WERI-Rb-1 (cell line): ENCODE measurements around the gene PPFIBP2.

Experiments
- DNase-seq: peaks from one replicate; pipeline ENCODE4 v3.0.0-alpha.2; 2020
- H3K27ac ChIP-seq: fragments of 250-450 bp; sonication (Bioruptor Pico); 2 replicates; pipeline ENCODE4 v1.5.1; 2020; ENCODE audit warnings: mild to moderate bottlenecking, moderate library complexity
- H3K27me3 ChIP-seq: fragments of 250-450 bp; sonication (Bioruptor Pico); 2 replicates; pipeline ENCODE4 v1.5.1; 2021; ENCODE audit warnings: mild to moderate bottlenecking, low read depth, moderate library complexity; ENCODE audit not compliant: insufficient read depth, severe bottlenecking
- H3K36me3 ChIP-seq: fragments of 250-450 bp; sonication (Bioruptor Pico); 2 replicates; pipeline ENCODE4 v1.5.1; 2020; ENCODE audit warnings: mild to moderate bottlenecking, moderate library complexity
- H3K4me3 ChIP-seq: 2 replicates; pipeline ENCODE4 v1.5.1; 2011; ENCODE audit warnings: low read depth, mild to moderate bottlenecking, control low read depth, low read length
- H3K9me3 ChIP-seq: fragments of 250-450 bp; sonication (Bioruptor Pico); 2 replicates; pipeline ENCODE4 v1.5.1; 2021; ENCODE audit warnings: mild to moderate bottlenecking, moderate library complexity; ENCODE audit not compliant: severe bottlenecking
- TF ChIP-seq, protein P1 (sequence below): IDR thresholded peaks from 2 replicates; pipeline ENCODE4 v1.5.1; 2011; ENCODE audit warnings: low read depth, mild to moderate bottlenecking, control low read depth, inconsistent platforms, low read length

Gene PPFIBP2

DNA sequence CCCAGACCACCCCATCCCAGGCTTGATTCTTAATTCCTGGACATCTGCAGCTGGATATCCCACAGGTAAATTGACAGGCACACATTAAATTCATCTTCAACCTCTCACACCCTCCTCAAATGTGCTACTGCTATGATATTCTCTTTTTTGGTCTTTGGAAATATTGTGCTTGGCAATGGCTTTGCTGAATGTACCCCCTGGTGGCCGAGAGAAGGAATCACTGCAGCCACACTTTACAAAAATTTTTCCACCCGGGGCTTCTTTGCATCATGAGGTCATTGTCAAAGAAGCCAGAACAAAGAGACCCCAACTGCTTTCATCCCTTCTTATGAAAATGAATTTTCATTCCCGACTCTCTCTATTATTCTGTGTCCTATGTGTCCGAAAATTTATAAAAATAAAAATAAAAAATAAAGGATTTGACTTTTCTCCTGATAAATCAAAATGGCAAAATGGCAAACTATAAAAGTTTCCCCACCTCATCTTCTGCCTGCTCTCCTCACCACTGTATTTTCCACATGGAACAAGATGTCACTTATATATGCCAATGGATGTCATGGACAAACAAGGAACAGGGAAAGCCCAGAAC lies 174.5 kb downstream of the PPFIBP2 start:
- peaks cover 65% of the 10 kb centered on the region for H3K27me3 ChIP-seq
- no peak for DNase-seq
- H3K36me3 ChIP-seq = no peaks in the 10 kb centered on the region
- H3K9me3 ChIP-seq = no peaks in the 10 kb centered on the region
- TF ChIP-seq, protein P1, sequence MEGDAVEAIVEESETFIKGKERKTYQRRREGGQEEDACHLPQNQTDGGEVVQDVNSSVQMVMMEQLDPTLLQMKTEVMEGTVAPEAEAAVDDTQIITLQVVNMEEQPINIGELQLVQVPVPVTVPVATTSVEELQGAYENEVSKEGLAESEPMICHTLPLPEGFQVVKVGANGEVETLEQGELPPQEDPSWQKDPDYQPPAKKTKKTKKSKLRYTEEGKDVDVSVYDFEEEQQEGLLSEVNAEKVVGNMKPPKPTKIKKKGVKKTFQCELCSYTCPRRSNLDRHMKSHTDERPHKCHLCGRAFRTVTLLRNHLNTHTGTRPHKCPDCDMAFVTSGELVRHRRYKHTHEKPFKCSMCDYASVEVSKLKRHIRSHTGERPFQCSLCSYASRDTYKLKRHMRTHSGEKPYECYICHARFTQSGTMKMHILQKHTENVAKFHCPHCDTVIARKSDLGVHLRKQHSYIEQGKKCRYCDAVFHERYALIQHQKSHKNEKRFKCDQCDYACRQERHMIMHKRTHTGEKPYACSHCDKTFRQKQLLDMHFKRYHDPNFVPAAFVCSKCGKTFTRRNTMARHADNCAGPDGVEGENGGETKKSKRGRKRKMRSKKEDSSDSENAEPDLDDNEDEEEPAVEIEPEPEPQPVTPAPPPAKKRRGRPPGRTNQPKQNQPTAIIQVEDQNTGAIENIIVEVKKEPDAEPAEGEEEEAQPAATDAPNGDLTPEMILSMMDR = peak; percentile 64
- no peak overlapping the region for H3K27ac ChIP-seq
- no peak overlapping the region for H3K4me3 ChIP-seq

DNA sequence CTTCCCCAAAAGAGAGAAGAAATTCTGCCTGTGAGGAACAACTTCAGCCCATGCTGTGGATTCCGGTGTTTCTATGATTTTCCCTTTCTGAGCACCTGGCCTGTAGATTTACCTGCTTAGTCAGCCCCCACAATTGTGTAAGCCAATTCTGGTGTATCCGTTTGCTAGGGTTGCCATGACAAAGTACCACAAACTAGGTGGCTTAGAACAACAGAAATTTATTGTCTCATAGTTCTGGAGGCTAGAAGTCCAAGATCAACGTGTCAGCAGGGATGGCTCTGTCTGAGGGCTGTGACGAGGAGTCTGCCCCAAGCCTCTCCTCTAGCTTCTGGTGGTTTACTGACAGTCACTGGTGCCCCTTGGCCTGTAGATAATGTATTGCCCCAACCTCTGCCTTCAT lies 175.4 kb downstream of the PPFIBP2 start:
- H3K27me3 ChIP-seq = peaks cover 65% of the 10 kb centered on the region
- H3K9me3 ChIP-seq = no peaks in the 10 kb centered on the region
- H3K36me3 ChIP-seq = no peaks in the 10 kb centered on the region
- TF ChIP-seq, protein P1 = no peak
- no peak for DNase-seq
- H3K27ac ChIP-seq = no peak overlapping the region
- H3K4me3 ChIP-seq = no peak overlapping the region

DNA sequence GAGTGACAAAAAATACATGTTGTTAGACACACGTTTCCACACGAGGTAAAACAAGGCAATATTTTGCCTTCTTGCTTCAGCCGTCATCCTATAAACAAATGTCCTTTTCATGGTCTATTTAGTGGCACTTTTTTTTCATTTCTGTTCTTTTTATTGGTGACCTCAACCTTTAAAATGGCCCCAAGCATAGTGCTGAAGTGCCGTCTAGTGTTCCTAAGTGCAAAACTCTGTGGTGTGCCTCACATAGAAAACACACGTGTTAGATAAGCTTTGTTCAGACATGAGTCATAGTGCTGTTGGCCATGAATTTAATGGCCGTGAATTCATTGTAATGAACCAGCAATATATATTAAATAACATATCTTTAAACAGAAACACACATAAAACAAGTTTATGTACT lies 176.8 kb downstream of the PPFIBP2 start:
- H3K27me3 ChIP-seq = peaks cover 54% of the 10 kb centered on the region
- no peaks in the 10 kb centered on the region for H3K36me3 ChIP-seq
- H3K9me3 ChIP-seq = peaks cover 2% of the 10 kb centered on the region
- no peak for DNase-seq
- H3K4me3 ChIP-seq = no peak overlapping the region
- TF ChIP-seq, protein P1 = no peak
- no peak overlapping the region for H3K27ac ChIP-seq

DNA sequence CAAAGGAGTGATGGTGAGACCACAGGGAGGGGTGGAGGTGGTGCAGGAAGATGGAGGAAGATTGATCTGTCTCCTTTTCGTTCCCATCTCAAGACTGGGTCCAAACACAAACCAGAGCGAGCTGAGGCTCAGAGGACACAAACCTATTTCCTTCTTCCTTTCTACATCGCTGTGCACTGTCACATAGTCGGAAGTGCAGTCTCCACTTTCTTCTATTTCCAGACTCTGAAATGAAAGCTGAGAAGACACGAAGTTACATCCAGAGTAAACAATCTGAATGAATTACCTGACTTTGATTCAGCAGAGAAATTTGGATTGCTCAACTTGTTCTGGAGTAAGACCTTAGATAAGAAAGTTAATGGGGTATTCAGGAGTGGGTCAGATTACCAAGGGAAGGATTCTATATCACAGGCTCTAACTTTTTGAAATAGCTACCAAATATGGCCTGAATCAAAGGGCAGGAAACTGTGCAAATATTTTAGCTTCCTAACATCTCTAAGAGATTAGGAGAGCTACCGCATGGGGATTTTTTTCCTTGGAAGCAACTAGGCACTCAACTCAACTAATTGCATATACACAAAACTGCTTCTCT lies 178.1 kb downstream of the PPFIBP2 start:
- no peak overlapping the region for H3K27ac ChIP-seq
- H3K4me3 ChIP-seq = no peak overlapping the region
- TF ChIP-seq, protein P1 = no peak
- no peaks in the 10 kb centered on the region for H3K36me3 ChIP-seq
- peaks cover 46% of the 10 kb centered on the region for H3K27me3 ChIP-seq
- no peak for DNase-seq
- peaks cover 2% of the 10 kb centered on the region for H3K9me3 ChIP-seq

DNA sequence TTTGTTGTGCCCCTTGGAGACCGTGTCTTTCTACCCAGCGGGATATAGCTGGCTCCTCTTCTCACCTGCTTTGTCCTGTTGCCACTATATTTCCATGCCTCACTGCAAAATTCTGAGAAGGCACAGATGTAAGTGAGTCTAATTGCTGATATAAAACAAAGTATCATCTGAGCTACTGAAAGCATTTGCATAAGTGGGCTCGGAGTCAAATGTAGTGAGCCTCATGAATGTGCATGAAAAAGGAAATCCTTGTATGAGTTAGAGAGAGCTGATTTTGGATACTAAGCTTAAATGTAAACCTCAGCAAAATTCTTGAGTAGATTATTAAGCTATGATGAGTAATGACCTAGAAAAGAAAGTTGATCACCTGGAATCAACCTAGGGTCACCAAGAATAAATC lies 178.6 kb downstream of the PPFIBP2 start:
- no peak overlapping the region for H3K27ac ChIP-seq
- no peak overlapping the region for H3K4me3 ChIP-seq
- TF ChIP-seq, protein P1 = no peak
- H3K36me3 ChIP-seq = no peaks in the 10 kb centered on the region
- DNase-seq = no peak
- H3K9me3 ChIP-seq = peaks cover 2% of the 10 kb centered on the region
- peaks cover 47% of the 10 kb centered on the region for H3K27me3 ChIP-seq

DNA sequence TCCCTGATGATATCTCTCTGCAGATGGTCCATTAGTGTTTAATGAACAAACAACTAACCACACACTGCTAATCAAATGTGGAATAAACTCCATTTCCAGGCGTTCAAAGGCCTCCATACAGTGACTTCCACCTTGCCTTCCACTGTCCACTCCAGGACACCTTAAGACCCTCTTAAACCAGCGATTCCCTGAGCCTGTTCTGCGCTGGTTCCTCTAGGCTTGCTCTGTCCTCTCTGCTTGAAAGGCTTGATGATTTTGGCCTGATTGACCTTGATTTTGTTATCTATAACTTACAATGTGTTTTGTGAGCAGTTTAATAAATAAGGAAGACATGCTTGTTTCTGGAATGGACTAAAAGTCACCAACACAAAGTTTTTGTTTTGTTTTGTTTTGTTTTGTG lies 180.4 kb downstream of the PPFIBP2 start:
- peaks cover 2% of the 10 kb centered on the region for H3K9me3 ChIP-seq
- DNase-seq = no peak
- H3K4me3 ChIP-seq = no peak overlapping the region
- H3K36me3 ChIP-seq = no peaks in the 10 kb centered on the region
- H3K27ac ChIP-seq = no peak overlapping the region
- TF ChIP-seq, protein P1 = no peak
- peaks cover 57% of the 10 kb centered on the region for H3K27me3 ChIP-seq
